Activated CD4-positive, alpha-beta memory T cell treated with anti-CD3 and anti-CD28 coated beads for 36 hours (primary cell): Measurements from ENCODE around the gene STK17A. TPM values are rescaled to one million over a fixed set of nuclear protein-coding genes. Genes with fewer than 3 reads are reported as not detected.
A peak's percentile ranks its signal among the peaks of the same experiment; 100 is the strongest.
"Not testable (repeated sequence)": the region's sequence is repeated elsewhere in the genome, so short reads cannot be mapped to it uniquely, and the experiment has no call there.

Source experiments
- CTCF ChIA-PET: fragments of 350-600 bp; sonication (Branson Sonifier 250); formaldehyde crosslinking; loops from one replicate; lab custom pipeline; 2021; ENCODE audit warnings: antibody characterized with exemption, inconsistent platforms; lab: Charles Lee
- POLR2A ChIA-PET: fragments of 350-600 bp; sonication (Branson Sonifier 250); formaldehyde crosslinking; loops from one replicate; lab custom pipeline; 2021; ENCODE audit warnings: antibody characterized with exemption; lab: Charles Lee
- DNase-seq: peaks from one replicate; pipeline ENCODE4 v3.0.0-alpha.2; 2020
- H3K27ac Mint-ChIP-seq: one replicate; pipeline ENCODE4 v1.8.0; 2021; ENCODE audit warnings: mixed read lengths
- H3K27me3 Mint-ChIP-seq: one replicate; pipeline ENCODE4 v1.8.0; 2021; ENCODE audit warnings: mixed read lengths
- H3K36me3 Mint-ChIP-seq: one replicate; pipeline ENCODE4 v1.8.0; 2021; ENCODE audit warnings: mixed read lengths
- H3K4me1 Mint-ChIP-seq: one replicate; pipeline ENCODE4 v1.8.0; 2021; ENCODE audit warnings: low read depth, mixed read lengths
- H3K4me3 Mint-ChIP-seq: one replicate; pipeline ENCODE4 v1.8.0; 2021; ENCODE audit warnings: mild to moderate bottlenecking, mixed read lengths
- H3K9me3 Mint-ChIP-seq: one replicate; pipeline ENCODE4 v1.8.0; 2021; ENCODE audit warnings: mixed read lengths
- intact Hi-C: fragments of 100-400 bp; cut with micrococcal nuclease; formaldehyde crosslinking; loops from one replicate; pipeline ENCODE4 v1.15.1; 2023
- total RNA-seq, 2 experiments: library from RNA; stranded (reverse); gene quantifications; one replicate each; pipeline ENCODE4 v1.2.3, GENCODE V29; 2021

Gene STK17A
- total RNA-seq, 2 experiments from 2014 or later = 58.2 to 62.6 TPM

GRCh38 chr7:43658718-43659548, 76.0 kb downstream of the STK17A start:
- H3K9me3 Mint-ChIP-seq = no peaks in the 10 kb centered on the region
- H3K27ac Mint-ChIP-seq = peak overlapping the region; percentile 98
- POLR2A ChIA-PET = interaction anchor here (1.7 kb wide), 1 partner anchor 9 kb away, joined by 7 read pairs; no protein-coding TSS in a partner anchor
- peak overlapping the region; percentile 53 for H3K4me3 Mint-ChIP-seq
- DNase-seq = peak; percentile 77
- intact Hi-C loops = loop anchor here (1.0 to 10.0 kb wide), 4 partner anchors 10 to 386 kb away; partner anchors contain the start of gene DBNL
- peaks cover 67% of the 10 kb centered on the region for H3K4me1 Mint-ChIP-seq
- no peaks in the 10 kb centered on the region for H3K27me3 Mint-ChIP-seq
- CTCF ChIA-PET = interaction anchor here (1.7 kb wide), 1 partner anchor 41 kb away, joined by 4 read pairs; no protein-coding TSS in a partner anchor
- peaks cover 35% of the 10 kb centered on the region for H3K36me3 Mint-ChIP-seq

- intact Hi-C loops = loop anchor here (1.0 to 10.0 kb wide), 4 partner anchors 10 to 385 kb away; partner anchors contain the start of gene DBNL
- Mint-ChIP-seq H3K4me3 (no peak overlapping the region), H3K4me1 (peaks cover 67% of the 10 kb centered on the region), H3K27ac (peak overlapping the region; percentile 98), H3K27me3 (no peaks in the 10 kb centered on the region), H3K9me3 (no peaks in the 10 kb centered on the region), H3K36me3 (peaks cover 30% of the 10 kb centered on the region)
- no peak for DNase-seq
- POLR2A ChIA-PET = interaction anchor here (1.2 to 1.7 kb wide), 2 partner anchors 9 to 10 kb away, joined by 4 to 7 read pairs; no protein-coding TSS in a partner anchor
- CTCF ChIA-PET = interaction anchor here (1.3 to 1.7 kb wide), 3 partner anchors 10 to 77 kb away, joined by 3 to 8 read pairs (median 4); partner anchors contain the start of gene STK17A
Measured at GRCh38 chr7:43659549-43659896, 76.6 kb downstream of the STK17A start.

GRCh38 chr7:43660141-43660540, 77.2 kb downstream of the STK17A start:
- intact Hi-C loops = no loop called here
- ChIA-PET CTCF (interaction anchor here (0.8 to 1.6 kb wide), 4 partner anchors 10 to 78 kb away, joined by 3 to 8 read pairs (median 3); partner anchors contain the start of gene STK17A), POLR2A (interaction anchor here (1.2 kb wide), 1 partner anchor 10 kb away, joined by 4 read pairs; no protein-coding TSS in a partner anchor)
- H3K27me3 Mint-ChIP-seq = no peaks in the 10 kb centered on the region
- H3K4me1 Mint-ChIP-seq = peaks cover 70% of the 10 kb centered on the region
- H3K36me3 Mint-ChIP-seq = peaks cover 27% of the 10 kb centered on the region
- H3K9me3 Mint-ChIP-seq = no peaks in the 10 kb centered on the region
- peak overlapping the region; percentile 98 for H3K27ac Mint-ChIP-seq
- no peak overlapping the region for H3K4me3 Mint-ChIP-seq
- DNase-seq = no peak

- no peak for DNase-seq
- Mint-ChIP-seq H3K27ac (peak overlapping the region; percentile 81), H3K36me3 (peaks cover 39% of the 10 kb centered on the region), H3K27me3 (no peaks in the 10 kb centered on the region), H3K4me1 (peaks cover 72% of the 10 kb centered on the region), H3K9me3 (peaks cover 14% of the 10 kb centered on the region), H3K4me3 (no peak overlapping the region)
- intact Hi-C loops = no loop called here
- POLR2A ChIA-PET = interaction anchor here (1.1 to 2.5 kb wide), 4 partner anchors 15 to 82 kb away, joined by 3 to 8 read pairs (median 5); partner anchors contain the start of gene STK17A
- CTCF ChIA-PET = interaction anchor here (1.0 to 1.7 kb wide), 3 partner anchors 12 to 82 kb away, joined by 3 to 9 read pairs (median 3); partner anchors contain the start of gene STK17A
Measured at GRCh38 chr7:43664681-43665080, 81.8 kb downstream of the STK17A start.

- Mint-ChIP-seq H3K4me1 (peaks cover 74% of the 10 kb centered on the region), H3K36me3 (peaks cover 42% of the 10 kb centered on the region), H3K9me3 (peaks cover 25% of the 10 kb centered on the region), H3K4me3 (no peak overlapping the region), H3K27ac (no peak overlapping the region), H3K27me3 (no peaks in the 10 kb centered on the region)
- POLR2A ChIA-PET = interaction anchor here (2.5 kb wide), 1 partner anchor 17 kb away, joined by 7 read pairs; no protein-coding TSS in a partner anchor
- CTCF ChIA-PET = interaction anchor here (0.8 kb wide), 1 partner anchor 84 kb away, joined by 3 read pairs; the partner anchor contains the start of gene STK17A
- intact Hi-C loops = no loop called here
- no peak for DNase-seq
Measured at GRCh38 chr7:43666938-43667337, 84.0 kb downstream of the STK17A start.

GRCh38 chr7:43668035-43668434, 85.1 kb downstream of the STK17A start:
- CTCF ChIA-PET = interaction anchor here (1.0 to 3.7 kb wide), 3 partner anchors 22 to 86 kb away, joined by 3 to 41 read pairs (median 13); partner anchors contain the start of gene STK17A
- peaks cover 77% of the 10 kb centered on the region for H3K4me1 Mint-ChIP-seq

GRCh38 chr7:43669286-43670081, 86.6 kb downstream of the STK17A start:
- intact Hi-C loops = loop anchor here (1.0 to 2.0 kb wide), 6 partner anchors 10 to 413 kb away; partner anchors contain the start of gene POLM
- peaks cover 49% of the 10 kb centered on the region for H3K36me3 Mint-ChIP-seq
- H3K4me1 Mint-ChIP-seq = peaks cover 78% of the 10 kb centered on the region
- CTCF ChIA-PET = interaction anchor here (0.7 to 3.7 kb wide), 8 partner anchors 9 to 170 kb away, joined by 3 to 41 read pairs (median 6); partner anchors contain the start of gene STK17A
- POLR2A ChIA-PET = interaction anchor here (0.7 to 3.4 kb wide), 7 partner anchors 8 to 87 kb away, joined by 4 to 26 read pairs (median 5); partner anchors contain the start of gene STK17A
- H3K27ac Mint-ChIP-seq = peak overlapping the region; percentile 96
- H3K4me3 Mint-ChIP-seq = peak overlapping the region; percentile 78
- peaks cover 41% of the 10 kb centered on the region for H3K9me3 Mint-ChIP-seq
- no peaks in the 10 kb centered on the region for H3K27me3 Mint-ChIP-seq
- peak; percentile 96 for DNase-seq

More at GRCh38 chr7:43668035-43668434, 85.1 kb downstream of the STK17A start:
- Mint-ChIP-seq H3K36me3 (peaks cover 48% of the 10 kb centered on the region), H3K27me3 (no peaks in the 10 kb centered on the region), H3K27ac (peak overlapping the region; percentile 96), H3K9me3 (peaks cover 35% of the 10 kb centered on the region), H3K4me3 (no peak overlapping the region)
- intact Hi-C loops = loop anchor here (2.0 kb wide), 1 partner anchor 55 kb away; no protein-coding TSS in a partner anchor
- POLR2A ChIA-PET = interaction anchor here (0.5 to 3.4 kb wide), 2 partner anchors 19 to 85 kb away, joined by 3 to 26 read pairs; no protein-coding TSS in a partner anchor
- DNase-seq = no peak

- no peak for DNase-seq
- Mint-ChIP-seq H3K27me3 (no peaks in the 10 kb centered on the region), H3K9me3 (peaks cover 45% of the 10 kb centered on the region), H3K4me1 (peaks cover 72% of the 10 kb centered on the region), H3K4me3 (no peak overlapping the region), H3K36me3 (peaks cover 47% of the 10 kb centered on the region), H3K27ac (no peak overlapping the region)
- CTCF ChIA-PET = interaction anchor here (0.9 kb wide), 1 partner anchor 58 kb away, joined by 3 read pairs; the partner anchor contains the start of gene COA1
- POLR2A ChIA-PET = no interaction called here
- intact Hi-C loops = no loop called here
Measured at GRCh38 chr7:43671521-43671920, 88.6 kb downstream of the STK17A start.

GRCh38 chr7:43673243-43673976, 90.5 kb downstream of the STK17A start:
- DNase-seq, H3K4me3 Mint-ChIP-seq, POLR2A ChIA-PET, H3K27me3 Mint-ChIP-seq, intact Hi-C loops, H3K27ac Mint-ChIP-seq: not testable (repeated sequence)
- CTCF ChIA-PET = interaction anchor here (0.8 to 1.7 kb wide), 3 partner anchors 26 to 91 kb away, joined by 3 to 13 read pairs (median 3); partner anchors contain the start of gene STK17A
- Mint-ChIP-seq H3K9me3 (peaks cover 33% of the 10 kb centered on the region), H3K4me1 (peaks cover 80% of the 10 kb centered on the region), H3K36me3 (peaks cover 32% of the 10 kb centered on the region)
